PC-9 (cell line): ENCODE data around the gene KCNQ5.

ENCODE experiments used
- CTCF ChIP-seq: fragments of 200-600 bp; sonication (generic); conservative IDR thresholded peaks from 2 replicates; pipeline ENCODE4 v1.6.1; 2017; ENCODE audit warnings: mixed run types, antibody characterized with exemption, mild to moderate bottlenecking, moderate library complexity
- EZH2 ChIP-seq: fragments of 200-600 bp; sonication (generic); IDR thresholded peaks from 2 replicates; pipeline ENCODE4 v1.8.0; 2017; ENCODE audit warnings: antibody characterized with exemption, low read depth

GRCh38 chr6:72855471-72855870, 233.6 kb downstream of the KCNQ5 start:
- TF ChIP-seq CTCF (no peak), EZH2 (no peak)
